ENCODE measurements around the gene CORO2B. TPM values are rescaled to one million over a fixed set of nuclear protein-coding genes. Genes with fewer than 3 reads are reported as not detected.

Gene CORO2B
- total and polyA plus RNA-seq, 2 experiments from 2014 or later, result 1.6 to 4.6 TPM

DNA sequence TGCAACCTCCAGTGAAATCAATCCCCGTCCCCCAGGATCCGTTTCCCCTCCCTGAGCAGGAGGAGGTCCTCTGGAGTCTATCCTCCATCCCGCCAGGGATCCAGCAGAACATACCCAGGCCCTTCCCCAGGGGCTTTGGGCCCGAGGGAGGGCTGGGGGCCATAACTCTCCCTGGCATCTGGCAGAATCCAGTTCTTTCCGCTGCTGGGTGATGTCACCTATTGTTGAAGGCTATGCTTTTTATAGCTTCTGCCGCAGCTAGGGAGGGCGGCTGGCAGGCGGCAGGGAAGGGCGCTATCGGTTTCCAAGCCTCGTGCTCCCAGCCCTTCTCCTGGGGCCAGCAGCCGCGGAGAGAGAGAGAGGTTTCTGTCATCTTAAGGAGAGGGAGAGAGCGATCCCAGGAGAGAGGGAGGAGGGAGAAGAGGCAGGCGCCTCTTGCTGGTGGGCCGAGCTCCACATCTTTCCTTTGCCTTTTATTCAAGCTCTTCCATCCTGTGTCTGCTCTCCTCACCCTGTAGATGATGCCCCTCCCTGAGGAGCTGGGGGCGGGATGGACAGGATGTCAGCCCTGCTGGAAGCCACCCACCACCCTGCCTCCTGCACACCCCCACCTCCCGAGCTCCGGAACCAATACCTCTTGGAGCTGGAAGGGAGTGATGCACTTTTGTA lies 121.8 kb downstream of the CORO2B start (continued):
- TF ChIP-seq, protein P1, sequence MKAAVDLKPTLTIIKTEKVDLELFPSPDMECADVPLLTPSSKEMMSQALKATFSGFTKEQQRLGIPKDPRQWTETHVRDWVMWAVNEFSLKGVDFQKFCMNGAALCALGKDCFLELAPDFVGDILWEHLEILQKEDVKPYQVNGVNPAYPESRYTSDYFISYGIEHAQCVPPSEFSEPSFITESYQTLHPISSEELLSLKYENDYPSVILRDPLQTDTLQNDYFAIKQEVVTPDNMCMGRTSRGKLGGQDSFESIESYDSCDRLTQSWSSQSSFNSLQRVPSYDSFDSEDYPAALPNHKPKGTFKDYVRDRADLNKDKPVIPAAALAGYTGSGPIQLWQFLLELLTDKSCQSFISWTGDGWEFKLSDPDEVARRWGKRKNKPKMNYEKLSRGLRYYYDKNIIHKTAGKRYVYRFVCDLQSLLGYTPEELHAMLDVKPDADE (IDR thresholded peaks at IDR 0.05), result no peak
- TF ChIP-seq POLR2AphosphoS5 (IDR thresholded peaks at IDR 0.05; ENCODE audit: low read depth), result no peak
- TF ChIP-seq ZNF114 (CRISPR knock-in tag; IDR thresholded peaks at IDR 0.05), result no peak

DNA sequence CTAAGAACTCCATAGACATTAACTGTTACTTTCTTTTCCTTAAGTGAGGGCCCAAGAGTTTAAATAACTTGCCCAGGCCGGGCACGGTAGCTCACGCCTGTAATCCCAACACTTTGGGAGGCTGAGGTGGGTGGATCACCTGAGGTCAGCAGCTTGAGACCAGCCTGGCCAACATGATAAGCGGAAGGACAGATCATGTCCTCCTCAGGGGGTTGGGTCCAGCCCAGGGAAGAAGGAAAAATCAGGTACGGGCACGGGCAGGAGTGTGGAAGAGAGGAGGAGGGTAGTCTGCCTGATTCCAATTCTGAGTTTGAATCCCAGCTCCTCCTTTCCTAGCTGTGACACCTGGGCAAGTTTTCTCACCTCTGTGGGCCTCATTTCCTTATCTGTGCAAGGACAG lies 123.1 kb downstream of the CORO2B start:
- H3K4me2 ChIP-seq, result no peak overlapping the region
- no peak overlapping the region for H3K27ac ChIP-seq (ENCODE audit: low read depth)
- no peak overlapping the region for H3K27ac Mint-ChIP-seq
- H3K4me1 Mint-ChIP-seq, result peaks cover 23% of the 10 kb centered on the region
- no peaks in the 10 kb centered on the region for H3K36me3 ChIP-seq (ENCODE audit: insufficient read depth)
- H3K27me3 ChIP-seq (ENCODE audit: insufficient read depth), result no peaks in the 10 kb centered on the region
- no peak overlapping the region for H3K4me3 Mint-ChIP-seq
- H3K27me3 Mint-ChIP-seq (ENCODE audit: insufficient read depth, low read depth, poor library complexity), result peaks cover 18% of the 10 kb centered on the region
- 0 out of 2 replicates have a peak, but pooled peaks cover 5% of the 10 kb centered on the region for H3F3A ChIP-seq (replicated peaks; ENCODE audit: low read depth)
- no peaks in the 10 kb centered on the region for H3K9me2 ChIP-seq (ENCODE audit: insufficient read depth)
- H3K9me3 Mint-ChIP-seq, result no peaks in the 10 kb centered on the region
- no peak for ATAC-seq
- no peak overlapping the region for H2AFZ ChIP-seq
- no peaks in the 10 kb centered on the region for H4K20me1 ChIP-seq (replicated peaks; ENCODE audit: insufficient read depth)
- peaks cover 3% of the 10 kb centered on the region; the same call in 1 of the 2 replicates for H3K4me1 ChIP-seq (ENCODE audit: insufficient read depth)
- H3K4me3 ChIP-seq, result no peak overlapping the region
- H3K79me2 ChIP-seq (replicated peaks; ENCODE audit: insufficient read depth), result no peaks in the 10 kb centered on the region
- H3K36me3 Mint-ChIP-seq (ENCODE audit: low read depth), result peaks cover 4% of the 10 kb centered on the region; the same call in 1 of the 3 replicates
- DNase-seq (ENCODE audit: low spot score), result no peak
- TF ChIP-seq ZNF114 (CRISPR knock-in tag; IDR thresholded peaks at IDR 0.05) (no peak), POLR2AphosphoS5 (IDR thresholded peaks at IDR 0.05; ENCODE audit: low read depth) (no peak), NANOG (IDR thresholded peaks at IDR 0.05; ENCODE audit: borderline replicate concordance) (no peak), EZH2 (IDR thresholded peaks at IDR 0.05; ENCODE audit: low read depth, unreplicated experiment) (no peak), ZNF331 (CRISPR knock-in tag; IDR thresholded peaks at IDR 0.05; ENCODE audit: low read depth) (no peak), EZH2phosphoT487 (IDR thresholded peaks at IDR 0.05; ENCODE audit: unreplicated experiment) (no peak), JUNB (IDR thresholded peaks at IDR 0.05; ENCODE audit: unreplicated experiment) (no peak), CREB1 (CRISPR knock-in tag; IDR thresholded peaks at IDR 0.05; ENCODE audit: low read depth) (no peak), STAT1 (IDR thresholded peaks at IDR 0.05; ENCODE audit: unreplicated experiment) (no peak)
- TF ChIP-seq, protein P1 (IDR thresholded peaks at IDR 0.05), result no peak
- TF ChIP-seq, protein P2, sequence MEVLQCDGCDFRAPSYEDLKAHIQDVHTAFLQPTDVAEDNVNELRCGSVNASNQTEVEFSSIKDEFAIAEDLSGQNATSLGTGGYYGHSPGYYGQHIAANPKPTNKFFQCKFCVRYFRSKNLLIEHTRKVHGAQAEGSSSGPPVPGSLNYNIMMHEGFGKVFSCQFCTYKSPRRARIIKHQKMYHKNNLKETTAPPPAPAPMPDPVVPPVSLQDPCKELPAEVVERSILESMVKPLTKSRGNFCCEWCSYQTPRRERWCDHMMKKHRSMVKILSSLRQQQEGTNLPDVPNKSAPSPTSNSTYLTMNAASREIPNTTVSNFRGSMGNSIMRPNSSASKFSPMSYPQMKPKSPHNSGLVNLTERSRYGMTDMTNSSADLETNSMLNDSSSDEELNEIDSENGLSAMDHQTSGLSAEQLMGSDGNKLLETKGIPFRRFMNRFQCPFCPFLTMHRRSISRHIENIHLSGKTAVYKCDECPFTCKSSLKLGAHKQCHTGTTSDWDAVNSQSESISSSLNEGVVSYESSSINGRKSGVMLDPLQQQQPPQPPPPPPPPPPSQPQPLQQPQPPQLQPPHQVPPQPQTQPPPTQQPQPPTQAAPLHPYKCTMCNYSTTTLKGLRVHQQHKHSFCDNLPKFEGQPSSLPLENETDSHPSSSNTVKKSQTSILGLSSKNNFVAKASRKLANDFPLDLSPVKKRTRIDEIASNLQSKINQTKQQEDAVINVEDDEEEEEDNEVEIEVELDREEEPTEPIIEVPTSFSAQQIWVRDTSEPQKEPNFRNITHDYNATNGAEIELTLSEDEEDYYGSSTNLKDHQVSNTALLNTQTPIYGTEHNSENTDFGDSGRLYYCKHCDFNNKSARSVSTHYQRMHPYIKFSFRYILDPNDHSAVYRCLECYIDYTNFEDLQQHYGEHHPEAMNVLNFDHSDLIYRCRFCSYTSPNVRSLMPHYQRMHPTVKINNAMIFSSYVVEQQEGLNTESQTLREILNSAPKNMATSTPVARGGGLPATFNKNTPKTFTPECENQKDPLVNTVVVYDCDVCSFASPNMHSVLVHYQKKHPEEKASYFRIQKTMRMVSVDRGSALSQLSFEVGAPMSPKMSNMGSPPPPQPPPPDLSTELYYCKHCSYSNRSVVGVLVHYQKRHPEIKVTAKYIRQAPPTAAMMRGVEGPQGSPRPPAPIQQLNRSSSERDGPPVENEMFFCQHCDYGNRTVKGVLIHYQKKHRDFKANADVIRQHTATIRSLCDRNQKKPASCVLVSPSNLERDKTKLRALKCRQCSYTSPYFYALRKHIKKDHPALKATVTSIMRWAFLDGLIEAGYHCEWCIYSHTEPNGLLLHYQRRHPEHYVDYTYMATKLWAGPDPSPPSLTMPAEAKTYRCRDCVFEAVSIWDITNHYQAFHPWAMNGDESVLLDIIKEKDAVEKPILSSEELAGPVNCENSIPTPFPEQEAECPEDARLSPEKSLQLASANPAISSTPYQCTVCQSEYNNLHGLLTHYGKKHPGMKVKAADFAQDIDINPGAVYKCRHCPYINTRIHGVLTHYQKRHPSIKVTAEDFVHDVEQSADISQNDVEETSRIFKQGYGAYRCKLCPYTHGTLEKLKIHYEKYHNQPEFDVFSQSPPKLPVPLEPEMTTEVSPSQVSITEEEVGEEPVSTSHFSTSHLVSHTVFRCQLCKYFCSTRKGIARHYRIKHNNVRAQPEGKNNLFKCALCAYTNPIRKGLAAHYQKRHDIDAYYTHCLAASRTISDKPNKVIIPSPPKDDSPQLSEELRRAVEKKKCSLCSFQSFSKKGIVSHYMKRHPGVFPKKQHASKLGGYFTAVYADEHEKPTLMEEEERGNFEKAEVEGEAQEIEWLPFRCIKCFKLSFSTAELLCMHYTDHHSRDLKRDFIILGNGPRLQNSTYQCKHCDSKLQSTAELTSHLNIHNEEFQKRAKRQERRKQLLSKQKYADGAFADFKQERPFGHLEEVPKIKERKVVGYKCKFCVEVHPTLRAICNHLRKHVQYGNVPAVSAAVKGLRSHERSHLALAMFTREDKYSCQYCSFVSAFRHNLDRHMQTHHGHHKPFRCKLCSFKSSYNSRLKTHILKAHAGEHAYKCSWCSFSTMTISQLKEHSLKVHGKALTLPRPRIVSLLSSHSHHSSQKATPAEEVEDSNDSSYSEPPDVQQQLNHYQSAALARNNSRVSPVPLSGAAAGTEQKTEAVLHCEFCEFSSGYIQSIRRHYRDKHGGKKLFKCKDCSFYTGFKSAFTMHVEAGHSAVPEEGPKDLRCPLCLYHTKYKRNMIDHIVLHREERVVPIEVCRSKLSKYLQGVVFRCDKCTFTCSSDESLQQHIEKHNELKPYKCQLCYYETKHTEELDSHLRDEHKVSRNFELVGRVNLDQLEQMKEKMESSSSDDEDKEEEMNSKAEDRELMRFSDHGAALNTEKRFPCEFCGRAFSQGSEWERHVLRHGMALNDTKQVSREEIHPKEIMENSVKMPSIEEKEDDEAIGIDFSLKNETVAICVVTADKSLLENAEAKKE (CRISPR knock-in tag; IDR thresholded peaks at IDR 0.05), result no peak
- TF ChIP-seq, protein P3, sequence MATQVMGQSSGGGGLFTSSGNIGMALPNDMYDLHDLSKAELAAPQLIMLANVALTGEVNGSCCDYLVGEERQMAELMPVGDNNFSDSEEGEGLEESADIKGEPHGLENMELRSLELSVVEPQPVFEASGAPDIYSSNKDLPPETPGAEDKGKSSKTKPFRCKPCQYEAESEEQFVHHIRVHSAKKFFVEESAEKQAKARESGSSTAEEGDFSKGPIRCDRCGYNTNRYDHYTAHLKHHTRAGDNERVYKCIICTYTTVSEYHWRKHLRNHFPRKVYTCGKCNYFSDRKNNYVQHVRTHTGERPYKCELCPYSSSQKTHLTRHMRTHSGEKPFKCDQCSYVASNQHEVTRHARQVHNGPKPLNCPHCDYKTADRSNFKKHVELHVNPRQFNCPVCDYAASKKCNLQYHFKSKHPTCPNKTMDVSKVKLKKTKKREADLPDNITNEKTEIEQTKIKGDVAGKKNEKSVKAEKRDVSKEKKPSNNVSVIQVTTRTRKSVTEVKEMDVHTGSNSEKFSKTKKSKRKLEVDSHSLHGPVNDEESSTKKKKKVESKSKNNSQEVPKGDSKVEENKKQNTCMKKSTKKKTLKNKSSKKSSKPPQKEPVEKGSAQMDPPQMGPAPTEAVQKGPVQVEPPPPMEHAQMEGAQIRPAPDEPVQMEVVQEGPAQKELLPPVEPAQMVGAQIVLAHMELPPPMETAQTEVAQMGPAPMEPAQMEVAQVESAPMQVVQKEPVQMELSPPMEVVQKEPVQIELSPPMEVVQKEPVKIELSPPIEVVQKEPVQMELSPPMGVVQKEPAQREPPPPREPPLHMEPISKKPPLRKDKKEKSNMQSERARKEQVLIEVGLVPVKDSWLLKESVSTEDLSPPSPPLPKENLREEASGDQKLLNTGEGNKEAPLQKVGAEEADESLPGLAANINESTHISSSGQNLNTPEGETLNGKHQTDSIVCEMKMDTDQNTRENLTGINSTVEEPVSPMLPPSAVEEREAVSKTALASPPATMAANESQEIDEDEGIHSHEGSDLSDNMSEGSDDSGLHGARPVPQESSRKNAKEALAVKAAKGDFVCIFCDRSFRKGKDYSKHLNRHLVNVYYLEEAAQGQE (IDR thresholded peaks at IDR 0.05; ENCODE audit: unreplicated experiment), result no peak

Measured in GM23338 (cell line).